Esophagus squamous epithelium (tissue), 5 donors: Measurements from ENCODE around the gene SLBP. TPM values are rescaled to one million over a fixed set of nuclear protein-coding genes. Genes with fewer than 3 reads are reported as not detected.

Experiments
- DNase-seq: peaks from one replicate; lab custom pipeline; 2025; lab: John Stamatoyannopoulos, UW
- H3K27ac ChIP-seq, 4 donors: fragments of 200-600 bp; sonication (generic); one replicate each; pipeline ENCODE4 v1.5.1; 2016 to 2019; ENCODE audit warnings: mild to moderate bottlenecking in 1 of 4
- H3K27me3 ChIP-seq, 4 donors: fragments of 200-600 bp; sonication (generic); 1 replicate in 3 of 4; 2 replicates in 1 of 4; pipeline versions ENCODE4 v1.5.1 to v1.6.0; 2017 to 2021; ENCODE audit warnings: antibody characterized with exemption in 1 of 4
- H3K36me3 ChIP-seq, 3 donors: fragments of 200-600 bp; sonication (generic); one replicate each; pipeline ENCODE4 v1.5.1; 2016 to 2019
- H3K4me1 ChIP-seq, 3 donors: fragments of 200-600 bp; sonication (generic); one replicate each; pipeline ENCODE4 v1.5.1; 2017 to 2019
- H3K4me3 ChIP-seq, 4 donors: fragments of 200-600 bp; sonication (generic); 1 replicate in 3 of 4; 2 replicates in 1 of 4; pipeline ENCODE4 v1.5.1; 2016 to 2019; ENCODE audit warnings: mild to moderate bottlenecking in 2 of 4, moderate library complexity in 1 of 4
- H3K9me3 ChIP-seq, 3 donors: fragments of 200-600 bp; sonication (generic); one replicate each; pipeline ENCODE4 v1.5.1; 2016 to 2019
- POLR2A ChIP-seq, 4 donors: fragments of 450-650 bp; IDR thresholded peaks; one replicate each; pipeline ENCODE4 v1.6.1; 2017; ENCODE audit warnings: antibody characterized with exemption in 4 of 4, mild to moderate bottlenecking in 4 of 4, moderate library complexity in 3 of 4
- WGBS, 2 donors: methylation state at CpG; one replicate each; pipeline ENCODE4 v1.1.5; 2018; 5-methylcytosine and 5-hydroxymethylcytosine counted together
- intact Hi-C: fragments of 100-400 bp; cut with DNase I; formaldehyde crosslinking; loops from one replicate; pipeline ENCODE4 v1.15.0; 2022
- total RNA-seq, 4 donors: library from RNA; depleted of rRNA; stranded (reverse); fragments of >200 nt; gene quantifications; one replicate each; pipeline ENCODE4 v1.1.0, GENCODE V29; 2016
- TF ChIP-seq, protein P1 (sequence below), 6 experiments: fragments of 450-650 bp in 4 of 6; fragments of 200-600 bp in 2 of 6; sonication (generic) in 2 of 6; IDR thresholded peaks; one replicate each; pipeline ENCODE4 v1.5.1; 2016 to 2019; ENCODE audit warnings: antibody characterized with exemption in 6 of 6, mild to moderate bottlenecking in 4 of 6, moderate library complexity in 4 of 6
- donor health status: DM: yes; HTN: yes; CAD: no.

The SLBP gene
- total RNA-seq, 4 donors from 2014 or later = 32.4 to 60.1 (median 48.6) TPM

DNA sequence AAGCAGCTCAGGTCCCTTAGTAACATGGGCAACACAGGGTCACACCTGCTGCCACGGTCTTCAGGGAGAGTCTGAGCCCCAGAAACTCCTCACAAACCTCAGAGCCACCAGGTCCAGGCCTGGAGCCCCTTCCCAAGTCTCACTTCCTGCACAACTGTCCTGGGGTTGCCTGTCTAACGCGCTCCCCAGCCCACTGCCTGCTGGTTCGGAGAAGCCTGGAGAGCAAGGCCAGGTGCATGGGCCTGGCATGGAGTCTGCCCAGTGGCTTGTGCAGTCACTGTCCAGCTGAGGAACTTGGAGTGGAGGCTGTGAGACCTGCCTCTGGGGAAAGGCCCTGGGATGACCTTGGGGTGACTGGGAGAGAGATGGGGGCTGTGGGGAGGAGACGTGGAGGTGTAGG lies 56.0 kb downstream of the SLBP start:
- intact Hi-C loops = no loop called here
- Histone ChIP-seq H3K4me1 (no peaks in the 10 kb centered on the region), H3K27ac (no peak overlapping the region), H3K27me3 (no peaks in the 10 kb centered on the region), H3K9me3 (no peaks in the 10 kb centered on the region), H3K4me3 (no peak overlapping the region), H3K36me3 (peaks cover 0 to 6% (median 0%) of the 10 kb centered on the region in 3 donors)
- TF ChIP-seq, protein P1, sequence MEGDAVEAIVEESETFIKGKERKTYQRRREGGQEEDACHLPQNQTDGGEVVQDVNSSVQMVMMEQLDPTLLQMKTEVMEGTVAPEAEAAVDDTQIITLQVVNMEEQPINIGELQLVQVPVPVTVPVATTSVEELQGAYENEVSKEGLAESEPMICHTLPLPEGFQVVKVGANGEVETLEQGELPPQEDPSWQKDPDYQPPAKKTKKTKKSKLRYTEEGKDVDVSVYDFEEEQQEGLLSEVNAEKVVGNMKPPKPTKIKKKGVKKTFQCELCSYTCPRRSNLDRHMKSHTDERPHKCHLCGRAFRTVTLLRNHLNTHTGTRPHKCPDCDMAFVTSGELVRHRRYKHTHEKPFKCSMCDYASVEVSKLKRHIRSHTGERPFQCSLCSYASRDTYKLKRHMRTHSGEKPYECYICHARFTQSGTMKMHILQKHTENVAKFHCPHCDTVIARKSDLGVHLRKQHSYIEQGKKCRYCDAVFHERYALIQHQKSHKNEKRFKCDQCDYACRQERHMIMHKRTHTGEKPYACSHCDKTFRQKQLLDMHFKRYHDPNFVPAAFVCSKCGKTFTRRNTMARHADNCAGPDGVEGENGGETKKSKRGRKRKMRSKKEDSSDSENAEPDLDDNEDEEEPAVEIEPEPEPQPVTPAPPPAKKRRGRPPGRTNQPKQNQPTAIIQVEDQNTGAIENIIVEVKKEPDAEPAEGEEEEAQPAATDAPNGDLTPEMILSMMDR (IDR thresholded peaks at IDR 0.05) = no peak
- TF ChIP-seq POLR2A (IDR thresholded peaks at IDR 0.05) = no peak
- no peak for DNase-seq
- WGBS, 2 donors = 80% methylated on average over 1 of the region's 5 CpGs; no CpG with 5 or more reads in 1 of the 2 donors

DNA sequence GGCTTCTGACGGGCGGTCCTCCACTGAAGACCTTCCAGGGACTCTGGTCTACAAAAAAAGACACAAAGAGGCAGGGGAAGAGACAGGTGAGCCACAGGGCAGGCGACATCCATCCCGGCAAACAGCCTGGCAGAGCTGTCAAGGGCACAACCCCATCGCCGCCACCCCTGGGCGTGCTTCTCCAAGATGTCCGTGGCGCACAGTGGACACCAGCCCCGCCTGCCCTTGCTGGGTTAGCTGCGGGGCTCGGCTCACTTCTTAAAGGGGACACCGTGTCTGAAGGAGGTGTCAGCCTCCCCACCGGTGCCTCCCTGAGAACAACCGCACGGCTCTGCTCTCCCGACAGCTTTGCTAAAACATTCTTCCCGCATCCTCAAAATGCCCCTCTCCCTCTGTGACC lies 56.4 kb downstream of the SLBP start:
- Histone ChIP-seq H3K9me3 (no peaks in the 10 kb centered on the region), H3K36me3 (peaks cover 0 to 6% (median 0%) of the 10 kb centered on the region in 3 donors), H3K4me3 (no peak overlapping the region), H3K27ac (no peak overlapping the region), H3K4me1 (no peaks in the 10 kb centered on the region), H3K27me3 (no peaks in the 10 kb centered on the region)
- intact Hi-C loops = no loop called here
- WGBS, 2 donors = 80 to 94% methylated on average over 11 to 17 of the region's 18 CpGs
- DNase-seq = no peak
- TF ChIP-seq, protein P1 (IDR thresholded peaks at IDR 0.05) = no peak

DNA sequence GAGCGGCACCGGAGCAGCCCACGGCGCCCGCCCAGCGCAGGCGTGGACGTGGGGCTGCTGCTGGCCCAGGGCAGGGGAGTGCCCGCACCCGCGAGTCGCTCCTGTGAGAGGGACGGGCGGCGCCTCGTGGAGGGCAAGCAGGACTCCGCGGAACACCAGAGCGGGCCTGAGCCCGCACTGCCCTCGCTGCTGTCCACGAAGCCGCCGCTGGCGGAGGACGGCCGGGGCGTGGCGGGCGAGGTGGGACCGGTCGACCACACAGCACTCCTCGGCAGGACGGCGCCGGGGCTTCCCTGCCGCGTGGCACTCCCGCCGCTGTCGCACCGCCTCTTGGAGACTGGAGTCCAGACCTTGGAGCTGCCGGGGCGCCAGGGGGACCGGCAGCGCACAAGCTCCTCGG lies 57.0 kb downstream of the SLBP start:
- Histone ChIP-seq H3K4me3 (no peak overlapping the region), H3K4me1 (no peaks in the 10 kb centered on the region), H3K9me3 (no peaks in the 10 kb centered on the region), H3K36me3 (peaks cover 0 to 6% (median 0%) of the 10 kb centered on the region in 3 donors), H3K27me3 (no peaks in the 10 kb centered on the region), H3K27ac (no peak overlapping the region)
- 84% methylated on average over 5 of the region's 47 CpGs; no CpG with 5 or more reads in 1 of the 2 donors for WGBS, 2 donors
- DNase-seq = no peak
- intact Hi-C loops = no loop called here
- TF ChIP-seq, protein P1 (IDR thresholded peaks at IDR 0.05) = no peak
- TF ChIP-seq POLR2A (IDR thresholded peaks at IDR 0.05) = no peak

DNA sequence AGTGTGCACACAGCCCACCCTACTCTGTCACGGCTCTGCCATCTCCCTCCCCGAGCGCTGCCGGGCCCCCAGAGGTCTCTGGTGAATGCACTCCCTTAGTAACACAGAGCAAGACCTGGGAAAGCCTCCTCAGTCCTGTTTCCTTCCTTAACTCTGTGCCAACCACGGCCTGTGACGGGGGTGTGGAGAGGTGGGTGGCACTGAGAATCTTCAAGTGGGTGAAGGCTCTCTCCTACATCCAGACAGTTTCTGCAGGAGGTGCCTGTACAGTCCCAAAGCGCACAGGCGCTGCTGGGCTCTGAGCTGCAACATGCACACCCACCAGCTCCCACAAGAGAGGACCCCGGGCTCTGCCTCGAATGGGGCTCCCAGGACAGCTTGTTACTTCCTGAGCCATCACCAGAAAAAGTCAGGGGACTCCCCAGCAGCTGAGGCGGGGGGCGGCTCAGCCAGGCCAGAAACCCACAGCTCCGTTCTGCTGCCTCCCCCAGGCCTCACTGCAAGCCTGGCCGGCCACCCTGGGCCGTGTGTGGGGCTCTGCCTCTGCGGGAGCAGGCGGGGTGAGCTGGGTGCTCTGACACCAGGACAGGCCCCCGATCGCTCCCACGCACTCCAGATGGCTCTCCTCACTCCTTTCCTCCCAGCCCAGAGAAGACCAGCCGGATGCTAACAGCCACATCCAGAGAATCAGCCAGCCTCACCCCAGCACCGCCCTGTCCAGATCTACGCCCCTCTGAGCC lies 57.7 kb downstream of the SLBP start:
- Histone ChIP-seq H3K27ac (no peak overlapping the region), H3K9me3 (no peaks in the 10 kb centered on the region), H3K4me1 (no peaks in the 10 kb centered on the region), H3K4me3 (no peak overlapping the region), H3K27me3 (no peaks in the 10 kb centered on the region), H3K36me3 (peaks cover 0 to 6% (median 0%) of the 10 kb centered on the region in 3 donors)
- intact Hi-C loops = no loop called here
- 86 to 87% methylated on average over 4 to 11 of the region's 23 CpGs for WGBS, 2 donors
- no peak for TF ChIP-seq POLR2A (IDR thresholded peaks at IDR 0.05)
- TF ChIP-seq, protein P1 (IDR thresholded peaks at IDR 0.05) = no peak
- no peak for DNase-seq

DNA sequence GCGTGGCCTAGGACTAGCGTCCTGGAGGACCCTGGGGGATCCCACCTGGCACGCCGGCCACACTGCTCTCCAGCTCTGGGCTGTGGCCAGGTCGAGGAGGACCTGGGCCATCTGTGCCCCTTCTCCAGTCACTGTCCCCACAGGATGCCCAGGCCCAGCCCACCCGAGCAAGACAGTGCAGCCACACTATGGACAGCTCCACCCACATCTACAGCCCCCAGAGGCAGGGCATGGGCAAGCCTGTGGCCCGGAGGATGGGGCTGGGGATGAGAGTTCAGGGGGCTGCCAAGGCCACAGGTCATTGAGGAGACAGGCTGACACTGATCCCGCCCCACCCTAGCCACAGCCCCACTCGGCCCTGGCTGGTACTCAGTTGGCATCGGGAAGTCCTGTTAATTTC lies 58.3 kb downstream of the SLBP start:
- H3K4me1 ChIP-seq = no peaks in the 10 kb centered on the region
- no peak overlapping the region for H3K27ac ChIP-seq
- TF ChIP-seq, protein P1 (IDR thresholded peaks at IDR 0.05) = no peak
- TF ChIP-seq POLR2A (IDR thresholded peaks at IDR 0.05) = no peak
- DNase-seq = no peak
- H3K9me3 ChIP-seq = no peaks in the 10 kb centered on the region
- no peaks in the 10 kb centered on the region for H3K27me3 ChIP-seq
- 100% methylated on average over 4 of the region's 10 CpGs; no CpG with 5 or more reads in 1 of the 2 donors for WGBS, 2 donors
- intact Hi-C loops = no loop called here
- H3K36me3 ChIP-seq = peaks cover 0 to 6% (median 0%) of the 10 kb centered on the region in 3 donors
- H3K4me3 ChIP-seq = no peak overlapping the region
